ENCODE results near the gene SCARB1.

SCARB1 gene

GRCh38 chr12:124832856-124833255 is 30.8 kb downstream of the SCARB1 start:
- no peak for DNase-seq (ENCODE audit: low spot score)

GRCh38 chr12:124831590-124831989 is 32.1 kb downstream of the SCARB1 start:
- in situ Hi-C loops (cut with MboI; ENCODE audit: low sequenced_read_pairs, unreplicated experiment) = no loop called here

More at GRCh38 chr12:124832856-124833255, 30.8 kb downstream of the SCARB1 start:
- TF ChIP-seq CTCF (IDR thresholded peaks at IDR 0.05; ENCODE audit: borderline replicate concordance, control extremely low read depth, extremely low read depth, insufficient read depth, missing control alignments) = no peak
- in situ Hi-C loops (cut with MboI; ENCODE audit: low sequenced_read_pairs, unreplicated experiment) = no loop called here

GRCh38 chr12:124830306-124830705 is 33.4 kb downstream of the SCARB1 start:
- no peak for TF ChIP-seq CTCF (IDR thresholded peaks at IDR 0.05; ENCODE audit: borderline replicate concordance, control extremely low read depth, extremely low read depth, insufficient read depth, missing control alignments)
- DNase-seq (ENCODE audit: low spot score) = no peak
- in situ Hi-C loops (cut with MboI; ENCODE audit: low sequenced_read_pairs, unreplicated experiment) = no loop called here

More at GRCh38 chr12:124831590-124831989, 32.1 kb downstream of the SCARB1 start:
- DNase-seq (ENCODE audit: low spot score) = no peak
- no peak for TF ChIP-seq CTCF (IDR thresholded peaks at IDR 0.05; ENCODE audit: borderline replicate concordance, control extremely low read depth, extremely low read depth, insufficient read depth, missing control alignments)

- no peak for DNase-seq (ENCODE audit: low spot score)
- TF ChIP-seq CTCF (IDR thresholded peaks at IDR 0.05; ENCODE audit: borderline replicate concordance, control extremely low read depth, extremely low read depth, insufficient read depth, missing control alignments) = no peak
- in situ Hi-C loops (cut with MboI; ENCODE audit: low sequenced_read_pairs, unreplicated experiment) = no loop called here
Observed at GRCh38 chr12:124829708-124830304, 33.9 kb downstream of the SCARB1 start.

GRCh38 chr12:124829008-124829707 is 34.5 kb downstream of the SCARB1 start:
- in situ Hi-C loops (cut with MboI; ENCODE audit: low sequenced_read_pairs, unreplicated experiment) = no loop called here
- no peak for TF ChIP-seq CTCF (IDR thresholded peaks at IDR 0.05; ENCODE audit: borderline replicate concordance, control extremely low read depth, extremely low read depth, insufficient read depth, missing control alignments)
- no peak for DNase-seq (ENCODE audit: low spot score)

- no peak for TF ChIP-seq CTCF (IDR thresholded peaks at IDR 0.05; ENCODE audit: borderline replicate concordance, control extremely low read depth, extremely low read depth, insufficient read depth, missing control alignments)
- in situ Hi-C loops (cut with MboI; ENCODE audit: low sequenced_read_pairs, unreplicated experiment) = no loop called here
- DNase-seq (ENCODE audit: low spot score) = no peak
Observed at GRCh38 chr12:124828264-124829007, 35.2 kb downstream of the SCARB1 start.
